Ectodermal cell (in vitro differentiated cells): ENCODE results near the gene STOML2. TPM values are rescaled to one million over a fixed set of nuclear protein-coding genes. Genes with fewer than 3 reads are reported as not detected.
"Not testable (repeated sequence)": the region's sequence is repeated elsewhere in the genome, so short reads cannot be mapped to it uniquely, and the experiment has no call there.

ENCODE experiments used
- H3K27ac ChIP-seq: 2 replicates; pipeline ENCODE4 v1.7.0; 2013; ENCODE audit warnings: mild to moderate bottlenecking, low read depth, low read length; ENCODE audit not compliant: insufficient read depth, poor library complexity, severe bottlenecking
- H3K27me3 ChIP-seq: 2 replicates; pipeline ENCODE4 v1.7.0; 2013; ENCODE audit warnings: mild to moderate bottlenecking, low read length; ENCODE audit not compliant: insufficient read depth, control insufficient read depth, poor library complexity, severe bottlenecking
- H3K36me3 ChIP-seq: one replicate; pipeline ENCODE4 v1.7.0; 2013; ENCODE audit warnings: low read length; ENCODE audit not compliant: control insufficient read depth, insufficient read depth
- H3K4me1 ChIP-seq: one replicate; pipeline ENCODE4 v1.7.0; 2013; ENCODE audit warnings: low read length; ENCODE audit not compliant: control insufficient read depth, insufficient read depth
- H3K4me3 ChIP-seq: 2 replicates; pipeline ENCODE4 v1.7.0; 2013; ENCODE audit warnings: low read depth, low read length, control low read depth; ENCODE audit not compliant: insufficient read depth
- H3K9me3 ChIP-seq: 2 replicates; pipeline ENCODE4 v1.7.0; 2013; ENCODE audit warnings: mild to moderate bottlenecking, low read length, moderate library complexity; ENCODE audit not compliant: control insufficient read depth
- WGBS, 2 experiments: methylation state at CpG; one replicate each; pipeline ENCODE4 v1.1.7; 2013; ENCODE audit warnings: missing lambda C conversion rate in 2 of 2; 5-methylcytosine and 5-hydroxymethylcytosine counted together
- polyA plus RNA-seq, 4 experiments: library from polyadenylated mRNA; stranded (reverse); fragments of 50-300 nt; gene quantifications; one replicate each; pipeline ENCODE4 v1.2.3, GENCODE V29; 2013

The STOML2 gene, protein sequence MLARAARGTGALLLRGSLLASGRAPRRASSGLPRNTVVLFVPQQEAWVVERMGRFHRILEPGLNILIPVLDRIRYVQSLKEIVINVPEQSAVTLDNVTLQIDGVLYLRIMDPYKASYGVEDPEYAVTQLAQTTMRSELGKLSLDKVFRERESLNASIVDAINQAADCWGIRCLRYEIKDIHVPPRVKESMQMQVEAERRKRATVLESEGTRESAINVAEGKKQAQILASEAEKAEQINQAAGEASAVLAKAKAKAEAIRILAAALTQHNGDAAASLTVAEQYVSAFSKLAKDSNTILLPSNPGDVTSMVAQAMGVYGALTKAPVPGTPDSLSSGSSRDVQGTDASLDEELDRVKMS
- polyA plus RNA-seq (2013, experiment 1 of 4), result 173 TPM
- 163 TPM for polyA plus RNA-seq (2013, experiment 2 of 4)
- polyA plus RNA-seq (2013, experiment 3 of 4), result 129 TPM
- 148 TPM for polyA plus RNA-seq (2013, experiment 4 of 4)

DNA sequence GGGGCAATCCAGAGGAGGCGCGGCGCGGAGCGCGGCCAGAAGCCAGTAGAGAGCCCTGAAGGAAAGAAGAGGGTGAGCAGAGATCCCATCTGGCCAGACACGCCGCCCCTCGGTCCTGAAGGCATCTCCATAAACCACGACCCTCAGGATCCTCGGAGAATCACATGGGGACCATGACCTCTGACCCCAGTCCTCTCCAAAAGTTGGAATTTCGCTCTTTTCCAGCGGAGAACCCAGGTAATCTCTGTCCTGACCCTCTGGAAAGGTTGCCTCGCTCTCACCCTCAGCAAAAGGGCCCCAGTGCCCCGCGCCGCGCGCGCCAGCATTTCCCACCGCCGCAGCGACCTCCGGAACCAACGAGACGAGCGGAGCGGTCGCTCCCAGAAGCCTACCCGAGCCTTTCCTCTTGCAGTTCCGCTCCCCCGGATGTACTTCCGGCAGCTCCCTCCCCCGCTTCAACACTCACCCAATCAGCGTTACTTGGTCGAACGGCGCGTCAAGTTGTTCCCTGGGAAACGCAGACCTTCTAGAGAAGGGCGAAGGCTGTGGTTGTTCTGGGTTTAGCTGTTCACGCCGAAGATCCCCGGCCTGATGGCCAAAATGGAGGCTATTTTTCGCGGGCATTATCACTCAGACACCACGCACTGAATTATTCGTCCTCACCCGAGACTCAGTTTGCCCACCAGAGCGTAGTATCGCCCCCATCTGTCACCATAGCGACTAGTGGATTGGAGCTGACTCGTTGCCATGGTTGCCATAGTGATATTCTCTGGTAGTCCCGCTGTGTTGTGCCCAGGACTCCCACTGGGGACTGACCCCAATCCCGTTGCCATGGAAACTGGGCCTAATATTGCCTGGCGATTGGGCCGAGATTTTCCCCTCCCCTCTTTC lies at the start of gene STOML2:
Gene STOML2, minus strand, starts transcription at position 363 of the 891 bp plus-strand sequence. Its CDS starts 37 bp downstream, at position 326.
- Histone ChIP-seq H3K27ac (peak within 1 kb of the TSS; percentile 99), H3K4me3 (peak within 1 kb of the TSS; percentile 51), H3K36me3 (peaks cover 45% of the 10 kb centered on the region), H3K9me3 (no peaks in the 10 kb centered on the region), H3K27me3 (no peaks in the 10 kb centered on the region), H3K4me1 (peaks cover 18% of the 10 kb centered on the region)
- 0% methylated on average over 57 of the region's 57 CpGs for WGBS, 2 experiments

DNA sequence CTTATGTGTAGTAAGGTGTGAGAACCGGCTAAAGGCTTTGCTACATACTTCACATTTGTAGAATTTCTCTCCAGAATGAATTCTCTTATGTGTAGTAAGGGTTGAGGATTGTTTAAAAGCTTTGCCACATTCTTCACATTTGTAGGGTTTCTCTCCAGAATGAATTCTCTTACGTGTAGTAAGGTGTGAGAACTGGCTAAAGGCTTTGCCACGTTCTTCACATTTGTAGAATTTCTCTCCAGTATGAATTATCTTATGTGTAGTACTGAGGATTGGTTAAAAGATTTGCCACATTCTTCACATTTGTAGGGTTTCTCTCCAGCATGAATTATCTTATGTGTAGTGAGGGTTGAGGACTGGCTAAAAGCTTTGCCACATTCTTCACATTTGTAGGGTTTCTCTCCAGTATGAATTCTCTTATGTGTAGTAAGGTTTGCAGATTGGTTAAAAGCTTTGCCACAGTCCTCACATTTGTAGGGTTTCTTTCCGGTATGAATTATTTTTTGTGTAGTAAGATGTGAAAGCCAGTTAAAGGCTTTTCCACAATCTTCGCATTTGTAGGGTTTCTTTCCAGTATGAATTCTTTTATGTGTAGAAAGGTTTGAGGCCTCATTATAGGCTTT lies 45.1 kb upstream of the STOML2 start:
- 88 to 91% methylated on average over 4 of the region's 5 CpGs for WGBS, 2 experiments
- not testable (repeated sequence) for H3K9me3 ChIP-seq, H3K36me3 ChIP-seq, H3K4me1 ChIP-seq, H3K27me3 ChIP-seq, H3K4me3 ChIP-seq, H3K27ac ChIP-seq

DNA sequence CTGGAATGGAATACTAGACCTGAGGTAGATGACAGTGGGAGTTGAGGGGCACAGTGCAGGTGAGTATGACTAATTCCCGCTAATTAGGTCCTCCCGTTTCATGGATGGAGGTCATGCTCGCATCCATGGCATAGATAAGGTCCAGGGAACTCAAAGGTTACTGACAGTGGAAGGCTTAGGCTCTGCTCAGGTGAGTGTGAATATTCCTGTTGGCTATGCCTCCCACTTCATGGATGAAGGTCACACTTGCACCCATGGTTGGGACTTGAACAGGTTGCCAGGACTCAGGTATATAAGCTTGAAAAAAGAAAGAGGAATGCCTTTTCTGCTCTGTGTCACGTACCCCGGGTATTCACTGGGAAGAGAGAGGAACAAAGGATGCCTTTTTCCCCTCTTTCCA lies 39.1 kb upstream of the STOML2 start:
- 88 to 92% methylated on average over 5 of the region's 5 CpGs for WGBS, 2 experiments
- no peaks in the 10 kb centered on the region for H3K4me1 ChIP-seq
- no peaks in the 10 kb centered on the region for H3K27me3 ChIP-seq
- H3K36me3 ChIP-seq, result no peaks in the 10 kb centered on the region
- H3K27ac ChIP-seq, result no peak overlapping the region
- no peaks in the 10 kb centered on the region for H3K9me3 ChIP-seq
- H3K4me3 ChIP-seq, result no peak overlapping the region

DNA sequence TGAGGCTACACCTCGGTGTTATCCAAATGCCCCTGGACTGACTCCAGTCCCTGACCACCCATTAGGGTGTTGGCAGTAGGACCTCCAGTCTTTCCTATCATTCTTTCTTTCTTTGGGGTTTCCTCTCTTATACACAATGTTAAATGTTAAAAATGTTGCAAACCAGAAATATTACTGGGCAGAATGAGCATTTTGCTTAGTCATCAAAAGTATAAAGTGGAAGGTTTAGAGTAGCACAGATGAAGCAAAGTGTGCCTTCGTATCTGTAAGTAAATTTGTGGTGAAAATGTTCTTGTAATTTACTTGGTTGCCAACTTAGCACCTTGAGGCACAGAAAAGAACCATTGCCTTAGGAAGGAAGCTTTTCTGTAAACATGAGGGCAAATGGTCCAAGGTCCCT lies 37.2 kb upstream of the STOML2 start:
- Histone ChIP-seq H3K4me1 (no peaks in the 10 kb centered on the region), H3K36me3 (no peaks in the 10 kb centered on the region), H3K27me3 (no peaks in the 10 kb centered on the region), H3K9me3 (no peaks in the 10 kb centered on the region), H3K4me3 (no peak overlapping the region), H3K27ac (no peak overlapping the region)
- 87 to 96% methylated on average over 2 of the region's 2 CpGs for WGBS, 2 experiments

DNA sequence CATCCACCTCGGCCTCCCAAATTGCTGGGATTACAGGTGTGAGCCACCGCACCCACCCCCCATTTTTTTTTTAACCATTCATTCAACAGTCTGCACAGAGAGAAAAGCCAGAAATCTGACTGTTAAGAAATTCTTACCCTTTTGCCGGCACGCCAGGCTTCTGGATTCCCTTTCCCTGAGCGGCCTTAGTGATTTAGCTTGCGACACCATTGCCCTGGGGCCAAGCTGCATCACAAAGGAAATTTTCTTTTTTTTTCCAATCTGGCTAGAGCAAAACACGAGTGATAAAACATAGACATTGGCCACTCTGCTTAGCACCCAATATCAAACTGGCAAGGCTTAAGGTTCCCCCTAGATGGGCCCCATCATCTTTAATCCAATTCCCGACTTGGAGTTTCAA lies 33.9 kb upstream of the STOML2 start:
- H3K4me3 ChIP-seq, result no peak overlapping the region
- H3K27me3 ChIP-seq, result no peaks in the 10 kb centered on the region
- H3K9me3 ChIP-seq, result peaks cover 3% of the 10 kb centered on the region
- no peak overlapping the region for H3K27ac ChIP-seq
- 90 to 94% methylated on average over 8 of the region's 8 CpGs for WGBS, 2 experiments
- H3K36me3 ChIP-seq, result no peaks in the 10 kb centered on the region
- no peaks in the 10 kb centered on the region for H3K4me1 ChIP-seq

DNA sequence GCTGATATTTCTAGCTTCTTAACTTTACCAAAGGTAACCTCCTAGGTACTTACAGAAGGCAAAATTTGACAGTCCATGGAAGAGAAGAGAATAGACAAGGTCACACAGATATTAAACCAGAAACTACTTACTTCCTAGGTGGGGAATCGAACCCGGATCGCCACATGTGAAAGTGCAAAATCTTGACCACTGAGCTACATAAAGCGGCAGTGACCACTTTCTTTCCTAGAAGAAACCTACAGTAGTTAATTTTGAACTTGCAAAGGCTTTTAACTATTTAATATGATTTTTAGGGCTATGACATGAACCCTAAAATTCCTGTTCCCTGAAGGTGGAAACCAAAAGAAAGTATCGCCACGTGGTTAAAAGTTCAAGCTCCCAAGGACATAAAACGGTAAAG lies 33.1 kb upstream of the STOML2 start:
- Histone ChIP-seq H3K36me3 (no peaks in the 10 kb centered on the region), H3K27ac (no peak overlapping the region), H3K9me3 (peaks cover 4% of the 10 kb centered on the region), H3K4me1 (no peaks in the 10 kb centered on the region), H3K27me3 (no peaks in the 10 kb centered on the region), H3K4me3 (no peak overlapping the region)
- WGBS, 2 experiments, result 95 to 97% methylated on average over 6 to 7 of the region's 7 CpGs

DNA sequence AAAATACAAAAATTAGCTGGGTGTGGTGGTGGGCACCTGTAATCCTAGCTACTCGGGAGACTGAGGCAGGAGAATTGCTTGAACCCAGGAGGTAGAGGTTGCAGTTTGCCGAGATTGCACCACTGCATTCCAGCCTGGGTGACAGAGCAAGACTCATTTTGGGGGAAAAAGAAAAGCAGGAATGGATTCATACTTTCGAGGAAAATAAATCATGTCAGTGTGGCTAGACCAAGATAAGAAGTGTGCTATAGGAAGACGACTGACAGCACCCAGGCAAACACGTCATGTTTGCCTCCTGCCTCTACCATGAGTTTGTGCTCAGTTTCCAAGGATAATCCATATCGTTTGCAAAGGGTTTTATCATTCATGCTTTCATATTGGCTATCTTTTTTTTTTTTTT lies 32.0 kb upstream of the STOML2 start:
- no peaks in the 10 kb centered on the region for H3K27me3 ChIP-seq
- peaks cover 4% of the 10 kb centered on the region for H3K9me3 ChIP-seq
- WGBS, 2 experiments, result 88 to 96% methylated on average over 5 to 6 of the region's 6 CpGs
- H3K4me3 ChIP-seq, result no peak overlapping the region
- no peaks in the 10 kb centered on the region for H3K4me1 ChIP-seq
- no peaks in the 10 kb centered on the region for H3K36me3 ChIP-seq
- no peak overlapping the region for H3K27ac ChIP-seq

DNA sequence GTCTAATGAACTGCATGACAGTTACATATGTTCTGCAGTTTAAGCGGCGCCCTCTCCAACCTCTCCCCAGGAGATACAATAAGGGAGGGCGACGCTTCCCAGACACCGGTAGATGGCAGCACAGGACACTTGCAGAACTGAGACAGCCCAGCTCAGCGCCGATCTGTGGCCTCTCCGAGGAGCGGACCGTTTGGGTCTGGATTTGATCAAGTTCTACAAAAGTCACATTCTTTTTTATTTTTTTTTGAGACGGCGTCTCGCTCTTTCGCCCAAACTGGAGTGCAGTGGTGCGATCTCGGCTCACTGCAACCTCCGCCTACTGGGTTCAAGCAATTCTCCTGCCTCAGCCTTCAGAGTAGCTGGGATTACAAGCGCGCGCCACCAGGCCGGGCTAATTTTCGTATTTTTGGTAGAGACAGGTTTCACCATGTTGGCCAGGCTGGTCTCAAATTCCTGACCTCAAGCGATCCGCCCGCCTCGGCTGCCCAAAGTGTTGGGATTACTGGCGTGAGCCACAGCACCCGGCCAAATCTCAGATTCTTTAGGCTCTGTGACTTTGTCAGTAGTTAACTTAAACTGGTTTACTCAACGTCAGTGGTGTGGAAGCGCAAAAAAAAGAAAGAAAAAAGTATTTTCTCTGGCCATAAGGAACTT lies 14.1 kb upstream of the STOML2 start:
- Histone ChIP-seq H3K27ac (peak overlapping the region; percentile 91), H3K4me3 (peak overlapping the region; percentile 45), H3K27me3 (peaks cover 4% of the 10 kb centered on the region), H3K36me3 (no peaks in the 10 kb centered on the region), H3K4me1 (peaks cover 10% of the 10 kb centered on the region), H3K9me3 (no peaks in the 10 kb centered on the region)
- WGBS, 2 experiments, result 16 to 19% methylated on average over 30 of the region's 30 CpGs

DNA sequence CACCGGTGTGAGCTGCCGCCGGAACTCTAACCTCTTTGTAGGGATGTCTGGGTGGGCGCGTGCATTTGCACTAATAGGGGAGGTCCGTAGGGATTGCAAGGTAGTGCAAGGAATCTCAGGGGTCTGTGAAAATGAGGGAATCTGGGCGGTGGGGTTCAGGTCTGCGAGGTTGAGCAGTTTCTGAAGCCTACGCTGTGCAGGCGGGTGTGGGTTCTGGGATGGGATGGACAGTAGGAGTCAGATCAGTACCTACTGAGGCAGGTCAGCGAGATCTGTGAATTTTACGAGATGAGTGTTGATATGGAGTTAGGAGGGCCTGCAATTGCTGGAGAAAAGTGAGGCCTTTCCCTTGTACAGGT lies 13.6 kb upstream of the STOML2 start:
- H3K4me3 ChIP-seq, result peak overlapping the region; percentile 45
- H3K36me3 ChIP-seq, result no peaks in the 10 kb centered on the region
- 1 to 2% methylated on average over 12 of the region's 12 CpGs for WGBS, 2 experiments
- H3K9me3 ChIP-seq, result no peaks in the 10 kb centered on the region
- peak overlapping the region; percentile 91 for H3K27ac ChIP-seq
- H3K27me3 ChIP-seq, result peaks cover 4% of the 10 kb centered on the region
- H3K4me1 ChIP-seq, result peaks cover 13% of the 10 kb centered on the region
